Stimulated activated CD4-positive, alpha-beta T cell treated with anti-CD3 and anti-CD28 coated beads, Interleukin-1b, Interleukin-23, amount 100 ng/mL, for 24 hours (primary cell): ENCODE measurements around the gene TTC28.
"Not testable (repeated sequence)": the region's sequence is repeated elsewhere in the genome, so short reads cannot be mapped to it uniquely, and the experiment has no call there.

ENCODE experiments used
- DNase-seq, 4 experiments: peaks; one replicate each; pipeline ENCODE4 v3.0.0-alpha.2; 2020; ENCODE audit warnings: low read depth in 4 of 4, low spot score in 1 of 4

Gene TTC28

GRCh38 chr22:28678170-28678569, 1.5 kb downstream of the TTC28 start:
- not testable (repeated sequence) for DNase-seq

- DNase-seq, result no peak
Measured at GRCh38 chr22:28674121-28674563, 5.5 kb downstream of the TTC28 start.

GRCh38 chr22:28670756-28671155, 8.9 kb downstream of the TTC28 start:
- DNase-seq, result no peak

GRCh38 chr22:28670161-28670560, 9.5 kb downstream of the TTC28 start:
- DNase-seq, result no peak

- no peak for DNase-seq
Measured at GRCh38 chr22:28669387-28669786, 10.3 kb downstream of the TTC28 start.

GRCh38 chr22:28663569-28663942, 16.1 kb downstream of the TTC28 start:
- DNase-seq, result not testable (repeated sequence)

- DNase-seq, result no peak
Measured at GRCh38 chr22:28658448-28658847, 21.2 kb downstream of the TTC28 start.

GRCh38 chr22:28656181-28656580, 23.5 kb downstream of the TTC28 start:
- DNase-seq, result no peak

GRCh38 chr22:28650463-28650862, 29.2 kb downstream of the TTC28 start:
- no peak for DNase-seq

- no peak for DNase-seq
Measured at GRCh38 chr22:28648792-28649191, 30.8 kb downstream of the TTC28 start.

GRCh38 chr22:28647216-28647615, 32.4 kb downstream of the TTC28 start:
- DNase-seq, result no peak

- DNase-seq, result no peak
Measured at GRCh38 chr22:28639321-28639720, 40.3 kb downstream of the TTC28 start.

- no peak for DNase-seq
Measured at GRCh38 chr22:28637225-28637624, 42.4 kb downstream of the TTC28 start.

GRCh38 chr22:28630177-28630574, 49.5 kb downstream of the TTC28 start:
- DNase-seq, result no peak

- DNase-seq, result no peak
Measured at GRCh38 chr22:28629420-28630176, 50.0 kb downstream of the TTC28 start.

- no peak for DNase-seq
Measured at GRCh38 chr22:28628766-28629165, 50.9 kb downstream of the TTC28 start.

- DNase-seq, result no peak
Measured at GRCh38 chr22:28627791-28628190, 51.8 kb downstream of the TTC28 start.

- DNase-seq, result no peak
Measured at GRCh38 chr22:28620244-28620922, 59.3 kb downstream of the TTC28 start.

GRCh38 chr22:28619236-28619635, 60.4 kb downstream of the TTC28 start:
- no peak for DNase-seq

- not testable (repeated sequence) for DNase-seq
Measured at GRCh38 chr22:28615423-28615822, 64.2 kb downstream of the TTC28 start.

GRCh38 chr22:28609921-28610320, 69.7 kb downstream of the TTC28 start:
- DNase-seq, result no peak

GRCh38 chr22:28608546-28608945, 71.1 kb downstream of the TTC28 start:
- no peak for DNase-seq

GRCh38 chr22:28607795-28608194, 71.8 kb downstream of the TTC28 start:
- no peak for DNase-seq
